ENCODE measurements around the gene TEX2.

The TEX2 gene

DNA sequence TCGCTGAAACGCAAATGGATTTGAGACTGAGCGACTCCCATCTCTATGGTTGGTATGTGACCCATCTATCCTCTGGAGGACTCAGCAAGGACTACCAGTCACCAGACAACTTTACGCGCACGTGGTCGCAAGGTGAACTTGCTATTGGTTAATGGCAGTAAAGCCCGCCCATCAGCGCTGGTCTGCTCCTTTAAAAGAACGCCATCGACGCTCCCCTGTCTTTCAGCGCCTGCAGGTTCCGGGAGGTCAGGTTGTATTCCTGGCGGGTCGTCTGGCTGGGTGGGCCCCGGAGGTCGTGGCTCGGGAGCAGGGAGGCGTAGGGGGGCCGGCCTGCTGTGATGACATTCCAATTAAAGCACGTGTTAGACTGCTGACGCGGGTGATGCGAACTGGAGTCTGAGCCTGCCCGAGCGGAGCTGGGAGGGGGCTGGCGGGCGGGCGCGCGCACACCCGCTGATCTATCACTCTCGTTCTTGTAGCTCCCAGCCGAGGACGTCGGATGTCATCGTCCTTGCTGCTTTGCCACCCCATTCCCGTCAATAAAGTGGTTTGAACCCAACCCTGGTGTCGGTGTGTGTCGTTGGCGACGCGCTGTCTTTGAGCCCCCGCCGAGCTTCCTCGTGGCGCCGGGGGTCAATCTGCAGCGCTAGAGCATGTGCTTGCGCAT lies 117.2 kb downstream of the TEX2 start:
- Histone ChIP-seq H3K14ac (ENCODE audit: low read length in 2 of 2) (peak overlapping the region in 1 of 2 experiments; percentile 82), H3K9ac (ENCODE audit: low read length) (peak overlapping the region; percentile 97), H4K8ac (ENCODE audit: low read length) (peak overlapping the region; percentile 73), H3K27ac (ENCODE audit: low read length, poor library complexity, severe bottlenecking) (peak overlapping the region; percentile 72), H2BK5ac (ENCODE audit: low read depth, low read length, poor library complexity, severe bottlenecking) (no peak overlapping the region), H2BK120ac (ENCODE audit: low read depth, low read length) (no peak overlapping the region), H3K4ac (ENCODE audit: low read depth in 1 of 2, low read length in 2 of 2) (peak overlapping the region; percentile 76 to 93), H2AFZ (ENCODE audit: low read depth, low read length) (no peak overlapping the region), H2AK5ac (ENCODE audit: low read length, severe bottlenecking) (no peak overlapping the region), H3K4me1 (ENCODE audit: control insufficient read depth, insufficient read depth, low read depth, low read length) (peaks cover 6% of the 10 kb centered on the region), H3K27me3 (ENCODE audit: control insufficient read depth in 1 of 2, insufficient read depth in 1 of 2, low read length in 2 of 2) (no peaks in the 10 kb centered on the region), H2BK12ac (ENCODE audit: low read length in 2 of 2) (peak overlapping the region in 1 of 2 experiments; percentile 40), H2BK15ac (ENCODE audit: low read depth, poor library complexity, severe bottlenecking) (no peak overlapping the region), H3K4me2 (ENCODE audit: low read length, poor library complexity, severe bottlenecking) (peak overlapping the region; percentile 64), H4K91ac (ENCODE audit: low read length) (peak overlapping the region; percentile 66), H3K36me3 (ENCODE audit: control insufficient read depth in 1 of 2, insufficient read depth in 2 of 2, low read depth in 1 of 2, low read length in 2 of 2) (peaks cover 0 to 29% of the 10 kb centered on the region in 2 experiments), H3K9me3 (ENCODE audit: control insufficient read depth, low read length) (no peaks in the 10 kb centered on the region), H3K4me3 (ENCODE audit: insufficient read depth in 1 of 2, low read depth in 1 of 2, low read length in 2 of 2) (peak overlapping the region; percentile 76 to 93), H3K79me1 (replicated peaks; ENCODE audit: low read length, poor library complexity, severe bottlenecking) (no peaks in the 10 kb centered on the region), H3K18ac (ENCODE audit: low read depth in 1 of 2, low read length in 2 of 2) (peak overlapping the region; percentile 89 to 93), H3K23ac (ENCODE audit: low read length in 2 of 2) (peak overlapping the region in 1 of 2 experiments; percentile 78)
- under 1% methylated on average over 50 of the region's 51 CpGs for WGBS
- DNase-seq: peak; percentile 100

DNA sequence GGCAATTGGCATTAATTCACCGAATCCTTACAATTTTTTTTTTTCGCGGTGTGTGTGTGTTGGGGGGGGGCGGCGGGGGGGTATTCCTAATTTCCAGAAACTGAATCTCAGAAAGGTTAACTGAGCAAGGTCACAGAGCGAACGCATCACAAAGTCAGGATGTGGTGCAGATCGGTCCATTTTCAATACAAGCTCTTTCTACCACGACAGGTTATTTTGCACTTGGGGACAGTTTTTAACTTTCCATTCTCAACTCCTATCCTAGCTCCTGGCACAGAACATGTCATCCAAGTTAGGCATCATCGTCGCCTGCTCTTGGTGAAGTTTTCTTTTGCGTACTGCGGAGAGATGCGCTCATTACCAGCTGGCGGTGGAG lies 117.7 kb downstream of the TEX2 start:
- H3K14ac ChIP-seq (ENCODE audit: low read length in 2 of 2): no peak overlapping the region
- under 1% methylated on average over 10 of the region's 15 CpGs for WGBS
- no peaks in the 10 kb centered on the region for H3K27me3 ChIP-seq (ENCODE audit: control insufficient read depth in 1 of 2, insufficient read depth in 1 of 2, low read length in 2 of 2)
- H3K4ac ChIP-seq (ENCODE audit: low read depth in 1 of 2, low read length in 2 of 2): no peak overlapping the region
- no peak overlapping the region for H2BK15ac ChIP-seq (ENCODE audit: low read depth, poor library complexity, severe bottlenecking)
- H2BK12ac ChIP-seq (ENCODE audit: low read length in 2 of 2): no peak overlapping the region
- peak overlapping the region; percentile 86 for H3K4me2 ChIP-seq (ENCODE audit: low read length, poor library complexity, severe bottlenecking)
- H2AK5ac ChIP-seq (ENCODE audit: low read length, severe bottlenecking): no peak overlapping the region
- peaks cover 0 to 25% of the 10 kb centered on the region in 2 experiments for H3K36me3 ChIP-seq (ENCODE audit: control insufficient read depth in 1 of 2, insufficient read depth in 2 of 2, low read depth in 1 of 2, low read length in 2 of 2)
- no peak overlapping the region for H3K23ac ChIP-seq (ENCODE audit: low read length in 2 of 2)
- H3K9me3 ChIP-seq (ENCODE audit: control insufficient read depth, low read length): no peaks in the 10 kb centered on the region
- peaks cover 6% of the 10 kb centered on the region for H3K4me1 ChIP-seq (ENCODE audit: control insufficient read depth, insufficient read depth, low read depth, low read length)
- DNase-seq: no peak
- H3K18ac ChIP-seq (ENCODE audit: low read depth in 1 of 2, low read length in 2 of 2): peak overlapping the region in 1 of 2 experiments; percentile 49
- peak overlapping the region; percentile 83 for H3K27ac ChIP-seq (ENCODE audit: low read length, poor library complexity, severe bottlenecking)
- H3K9ac ChIP-seq (ENCODE audit: low read length): peak overlapping the region; percentile 97
- no peak overlapping the region for H4K8ac ChIP-seq (ENCODE audit: low read length)
- no peak overlapping the region for H4K91ac ChIP-seq (ENCODE audit: low read length)
- H3K79me1 ChIP-seq (replicated peaks; ENCODE audit: low read length, poor library complexity, severe bottlenecking): no peaks in the 10 kb centered on the region
- H2BK120ac ChIP-seq (ENCODE audit: low read depth, low read length): no peak overlapping the region
- H2AFZ ChIP-seq (ENCODE audit: low read depth, low read length): no peak overlapping the region
- H3K4me3 ChIP-seq (ENCODE audit: insufficient read depth in 1 of 2, low read depth in 1 of 2, low read length in 2 of 2): peak overlapping the region; percentile 35 to 93
- no peak overlapping the region for H2BK5ac ChIP-seq (ENCODE audit: low read depth, low read length, poor library complexity, severe bottlenecking)

DNA sequence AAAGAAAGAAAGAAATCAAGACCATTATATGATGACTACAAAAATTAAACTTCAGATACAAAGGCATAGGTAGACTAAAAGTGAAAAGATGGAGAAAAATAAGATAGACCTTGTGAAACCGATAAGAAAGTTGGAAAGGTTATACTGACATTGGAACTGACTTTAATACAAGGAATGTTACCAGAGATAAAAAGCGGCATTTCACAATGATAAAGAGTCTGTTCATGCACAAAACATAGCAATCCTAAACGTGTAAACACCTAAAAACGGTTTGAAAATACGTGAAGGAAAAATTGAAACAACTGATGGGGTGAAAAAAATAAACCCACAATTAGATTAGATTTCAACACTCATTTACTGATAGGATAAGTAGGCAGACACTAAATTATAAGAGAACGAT lies 123.5 kb downstream of the TEX2 start:
- Histone ChIP-seq H3K4me3 (ENCODE audit: insufficient read depth in 1 of 2, low read depth in 1 of 2, low read length in 2 of 2) (no peak overlapping the region), H3K23ac (ENCODE audit: low read length in 2 of 2) (no peak overlapping the region), H3K9me3 (ENCODE audit: control insufficient read depth, low read length) (no peaks in the 10 kb centered on the region), H2BK15ac (ENCODE audit: low read depth, poor library complexity, severe bottlenecking) (no peak overlapping the region), H4K91ac (ENCODE audit: low read length) (no peak overlapping the region), H2AK5ac (ENCODE audit: low read length, severe bottlenecking) (no peak overlapping the region), H2AFZ (ENCODE audit: low read depth, low read length) (no peak overlapping the region), H3K79me1 (replicated peaks; ENCODE audit: low read length, poor library complexity, severe bottlenecking) (no peaks in the 10 kb centered on the region), H2BK5ac (ENCODE audit: low read depth, low read length, poor library complexity, severe bottlenecking) (no peak overlapping the region), H2BK12ac (ENCODE audit: low read length in 2 of 2) (no peak overlapping the region), H3K27ac (ENCODE audit: low read length, poor library complexity, severe bottlenecking) (no peak overlapping the region), H3K14ac (ENCODE audit: low read length in 2 of 2) (no peak overlapping the region), H3K36me3 (ENCODE audit: control insufficient read depth in 1 of 2, insufficient read depth in 2 of 2, low read depth in 1 of 2, low read length in 2 of 2) (no peaks in the 10 kb centered on the region), H2BK120ac (ENCODE audit: low read depth, low read length) (no peak overlapping the region), H3K18ac (ENCODE audit: low read depth in 1 of 2, low read length in 2 of 2) (no peak overlapping the region), H4K8ac (ENCODE audit: low read length) (no peak overlapping the region), H3K4ac (ENCODE audit: low read depth in 1 of 2, low read length in 2 of 2) (no peak overlapping the region), H3K4me1 (ENCODE audit: control insufficient read depth, insufficient read depth, low read depth, low read length) (no peaks in the 10 kb centered on the region), H3K27me3 (ENCODE audit: control insufficient read depth in 1 of 2, insufficient read depth in 1 of 2, low read length in 2 of 2) (no peaks in the 10 kb centered on the region), H3K4me2 (ENCODE audit: low read length, poor library complexity, severe bottlenecking) (no peak overlapping the region), H3K9ac (ENCODE audit: low read length) (no peak overlapping the region)
- 100% methylated on average over 1 of the region's 6 CpGs for WGBS
- no peak for DNase-seq

DNA sequence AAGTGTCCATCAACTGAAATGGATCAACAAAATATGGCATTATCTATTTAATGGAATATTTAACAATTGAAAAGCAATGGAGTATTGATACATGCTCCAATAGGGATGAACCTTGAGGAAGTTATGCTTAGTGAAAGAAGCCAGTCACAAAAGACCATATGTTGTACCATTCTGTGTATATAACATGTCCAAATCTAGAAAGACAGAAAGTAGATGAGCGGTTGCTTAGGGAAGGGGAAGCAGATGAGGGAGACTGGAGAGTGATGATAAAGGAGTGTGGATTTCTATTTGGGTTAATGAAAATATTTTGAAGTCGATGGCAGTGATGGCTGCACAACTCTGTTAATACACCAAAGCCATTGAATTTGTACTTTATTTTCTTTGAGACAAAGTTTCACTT lies 124.6 kb downstream of the TEX2 start:
- Histone ChIP-seq H3K27me3 (ENCODE audit: control insufficient read depth in 1 of 2, insufficient read depth in 1 of 2, low read length in 2 of 2) (no peaks in the 10 kb centered on the region), H2AK5ac (ENCODE audit: low read length, severe bottlenecking) (no peak overlapping the region), H3K4me2 (ENCODE audit: low read length, poor library complexity, severe bottlenecking) (no peak overlapping the region), H4K91ac (ENCODE audit: low read length) (no peak overlapping the region), H4K8ac (ENCODE audit: low read length) (no peak overlapping the region), H3K27ac (ENCODE audit: low read length, poor library complexity, severe bottlenecking) (no peak overlapping the region), H3K14ac (ENCODE audit: low read length in 2 of 2) (no peak overlapping the region), H2AFZ (ENCODE audit: low read depth, low read length) (no peak overlapping the region), H2BK120ac (ENCODE audit: low read depth, low read length) (no peak overlapping the region), H2BK15ac (ENCODE audit: low read depth, poor library complexity, severe bottlenecking) (no peak overlapping the region), H2BK12ac (ENCODE audit: low read length in 2 of 2) (no peak overlapping the region), H3K79me1 (replicated peaks; ENCODE audit: low read length, poor library complexity, severe bottlenecking) (no peaks in the 10 kb centered on the region), H3K9ac (ENCODE audit: low read length) (no peak overlapping the region), H3K18ac (ENCODE audit: low read depth in 1 of 2, low read length in 2 of 2) (no peak overlapping the region), H3K9me3 (ENCODE audit: control insufficient read depth, low read length) (no peaks in the 10 kb centered on the region), H3K36me3 (ENCODE audit: control insufficient read depth in 1 of 2, insufficient read depth in 2 of 2, low read depth in 1 of 2, low read length in 2 of 2) (no peaks in the 10 kb centered on the region), H3K4me1 (ENCODE audit: control insufficient read depth, insufficient read depth, low read depth, low read length) (no peaks in the 10 kb centered on the region), H3K23ac (ENCODE audit: low read length in 2 of 2) (no peak overlapping the region), H3K4ac (ENCODE audit: low read depth in 1 of 2, low read length in 2 of 2) (no peak overlapping the region), H3K4me3 (ENCODE audit: insufficient read depth in 1 of 2, low read depth in 1 of 2, low read length in 2 of 2) (no peak overlapping the region), H2BK5ac (ENCODE audit: low read depth, low read length, poor library complexity, severe bottlenecking) (no peak overlapping the region)
- WGBS: 89% methylated on average over 1 of the region's 2 CpGs
- no peak for DNase-seq
